Measurements from ENCODE around the gene SLC15A5. TPM values are rescaled to one million over a fixed set of nuclear protein-coding genes. Genes with fewer than 3 reads are reported as not detected.

SLC15A5 gene
- polyA plus RNA-seq, 1 of the 3 experiments (the other 2 are of a cell fraction) = not detected

DNA sequence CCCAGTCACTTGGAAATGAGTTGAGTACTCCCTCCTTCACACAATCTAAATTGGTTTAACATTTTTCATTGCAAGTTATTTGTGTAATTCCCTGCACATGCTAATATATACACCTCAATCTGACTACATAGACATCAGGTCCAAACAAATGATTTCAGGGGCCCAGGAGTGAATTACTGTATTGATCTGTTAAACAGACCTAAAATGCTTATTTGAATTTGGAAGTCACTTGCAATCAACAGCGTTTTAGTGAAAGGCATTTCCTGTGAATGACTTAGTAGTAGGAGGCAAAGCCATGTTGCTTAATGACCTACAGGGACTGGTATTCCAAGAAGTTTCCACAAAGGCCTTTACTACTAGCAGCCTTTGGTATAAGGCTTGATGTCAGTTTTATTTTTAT is 22.6 kb upstream of the SLC15A5 start:
- DNase-seq = no peak
- H3K9ac ChIP-seq = no peak overlapping the region
- no peaks in the 10 kb centered on the region for H3K27me3 ChIP-seq (ENCODE audit: insufficient read depth)
- H3K4me2 ChIP-seq = no peak overlapping the region
- H3K4me3 ChIP-seq (ENCODE audit: low read depth in 2 of 2, low read length in 1 of 2) = no peak overlapping the region
- H3K79me2 ChIP-seq (ENCODE audit: insufficient read depth) = no peaks in the 10 kb centered on the region
- no peaks in the 10 kb centered on the region for H3F3A ChIP-seq (replicated peaks; ENCODE audit: insufficient read depth)
- CTCF ChIA-PET = no interaction called here
- H3K4me1 ChIP-seq (ENCODE audit: control insufficient read depth in 1 of 2, insufficient read depth in 2 of 2, low read depth in 1 of 2, low read length in 1 of 2) = no peaks in the 10 kb centered on the region; a peak in 1 of 4 replicates
- POLR2A ChIA-PET = no interaction called here
- no peak overlapping the region for H2AFZ ChIP-seq (ENCODE audit: low read depth)
- no peaks in the 10 kb centered on the region for H4K20me1 ChIP-seq (ENCODE audit: insufficient read depth)
- H3K9me2 ChIP-seq = no peaks in the 10 kb centered on the region
- H3K9me3 ChIP-seq = no peaks in the 10 kb centered on the region
- TF ChIP-seq EZH2phosphoT487 (IDR thresholded peaks at IDR 0.05; ENCODE audit: borderline replicate concordance, low read depth) (no peak), RFX5 (IDR thresholded peaks at IDR 0.05; ENCODE audit: low read length) (no peak), FOSL2 (IDR thresholded peaks at IDR 0.05; ENCODE audit: borderline replicate concordance, low read depth) (no peak), RXRA (IDR thresholded peaks at IDR 0.05; ENCODE audit: borderline replicate concordance, low read depth) (no peak), TCF12 (IDR thresholded peaks at IDR 0.05) (no peak), POLR2AphosphoS5 (IDR thresholded peaks at IDR 0.05; ENCODE audit: low read depth, low read length) (no peak), NFIC (IDR thresholded peaks at IDR 0.05; ENCODE audit: borderline replicate concordance) (no peak), MEF2A (IDR thresholded peaks at IDR 0.05; ENCODE audit: borderline replicate concordance, low read depth) (no peak), SMC3 (IDR thresholded peaks at IDR 0.05; ENCODE audit: low read depth, low read length) (no peak), RCOR1 (IDR thresholded peaks at IDR 0.05; ENCODE audit: low read length) (no peak), MXI1 (IDR thresholded peaks at IDR 0.05; ENCODE audit: low read depth, low read length) (no peak), CHD2 (IDR thresholded peaks at IDR 0.05; ENCODE audit: low read length, partially characterized antibody) (no peak), FOXM1 (IDR thresholded peaks at IDR 0.05; ENCODE audit: low read depth) (no peak)
- TF ChIP-seq, protein P1, sequence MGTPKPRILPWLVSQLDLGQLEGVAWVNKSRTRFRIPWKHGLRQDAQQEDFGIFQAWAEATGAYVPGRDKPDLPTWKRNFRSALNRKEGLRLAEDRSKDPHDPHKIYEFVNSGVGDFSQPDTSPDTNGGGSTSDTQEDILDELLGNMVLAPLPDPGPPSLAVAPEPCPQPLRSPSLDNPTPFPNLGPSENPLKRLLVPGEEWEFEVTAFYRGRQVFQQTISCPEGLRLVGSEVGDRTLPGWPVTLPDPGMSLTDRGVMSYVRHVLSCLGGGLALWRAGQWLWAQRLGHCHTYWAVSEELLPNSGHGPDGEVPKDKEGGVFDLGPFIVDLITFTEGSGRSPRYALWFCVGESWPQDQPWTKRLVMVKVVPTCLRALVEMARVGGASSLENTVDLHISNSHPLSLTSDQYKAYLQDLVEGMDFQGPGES (IDR thresholded peaks at IDR 0.05; ENCODE audit: low read depth, low read length) = no peak
- TF ChIP-seq, protein P2, sequence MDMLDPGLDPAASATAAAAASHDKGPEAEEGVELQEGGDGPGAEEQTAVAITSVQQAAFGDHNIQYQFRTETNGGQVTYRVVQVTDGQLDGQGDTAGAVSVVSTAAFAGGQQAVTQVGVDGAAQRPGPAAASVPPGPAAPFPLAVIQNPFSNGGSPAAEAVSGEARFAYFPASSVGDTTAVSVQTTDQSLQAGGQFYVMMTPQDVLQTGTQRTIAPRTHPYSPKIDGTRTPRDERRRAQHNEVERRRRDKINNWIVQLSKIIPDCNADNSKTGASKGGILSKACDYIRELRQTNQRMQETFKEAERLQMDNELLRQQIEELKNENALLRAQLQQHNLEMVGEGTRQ (IDR thresholded peaks at IDR 0.05; ENCODE audit: borderline replicate concordance, low read depth, low read length) = no peak
- TF ChIP-seq, protein P3, sequence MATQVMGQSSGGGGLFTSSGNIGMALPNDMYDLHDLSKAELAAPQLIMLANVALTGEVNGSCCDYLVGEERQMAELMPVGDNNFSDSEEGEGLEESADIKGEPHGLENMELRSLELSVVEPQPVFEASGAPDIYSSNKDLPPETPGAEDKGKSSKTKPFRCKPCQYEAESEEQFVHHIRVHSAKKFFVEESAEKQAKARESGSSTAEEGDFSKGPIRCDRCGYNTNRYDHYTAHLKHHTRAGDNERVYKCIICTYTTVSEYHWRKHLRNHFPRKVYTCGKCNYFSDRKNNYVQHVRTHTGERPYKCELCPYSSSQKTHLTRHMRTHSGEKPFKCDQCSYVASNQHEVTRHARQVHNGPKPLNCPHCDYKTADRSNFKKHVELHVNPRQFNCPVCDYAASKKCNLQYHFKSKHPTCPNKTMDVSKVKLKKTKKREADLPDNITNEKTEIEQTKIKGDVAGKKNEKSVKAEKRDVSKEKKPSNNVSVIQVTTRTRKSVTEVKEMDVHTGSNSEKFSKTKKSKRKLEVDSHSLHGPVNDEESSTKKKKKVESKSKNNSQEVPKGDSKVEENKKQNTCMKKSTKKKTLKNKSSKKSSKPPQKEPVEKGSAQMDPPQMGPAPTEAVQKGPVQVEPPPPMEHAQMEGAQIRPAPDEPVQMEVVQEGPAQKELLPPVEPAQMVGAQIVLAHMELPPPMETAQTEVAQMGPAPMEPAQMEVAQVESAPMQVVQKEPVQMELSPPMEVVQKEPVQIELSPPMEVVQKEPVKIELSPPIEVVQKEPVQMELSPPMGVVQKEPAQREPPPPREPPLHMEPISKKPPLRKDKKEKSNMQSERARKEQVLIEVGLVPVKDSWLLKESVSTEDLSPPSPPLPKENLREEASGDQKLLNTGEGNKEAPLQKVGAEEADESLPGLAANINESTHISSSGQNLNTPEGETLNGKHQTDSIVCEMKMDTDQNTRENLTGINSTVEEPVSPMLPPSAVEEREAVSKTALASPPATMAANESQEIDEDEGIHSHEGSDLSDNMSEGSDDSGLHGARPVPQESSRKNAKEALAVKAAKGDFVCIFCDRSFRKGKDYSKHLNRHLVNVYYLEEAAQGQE (IDR thresholded peaks at IDR 0.05; ENCODE audit: low read depth, low read length) = no peak
- TF ChIP-seq, protein P4, sequence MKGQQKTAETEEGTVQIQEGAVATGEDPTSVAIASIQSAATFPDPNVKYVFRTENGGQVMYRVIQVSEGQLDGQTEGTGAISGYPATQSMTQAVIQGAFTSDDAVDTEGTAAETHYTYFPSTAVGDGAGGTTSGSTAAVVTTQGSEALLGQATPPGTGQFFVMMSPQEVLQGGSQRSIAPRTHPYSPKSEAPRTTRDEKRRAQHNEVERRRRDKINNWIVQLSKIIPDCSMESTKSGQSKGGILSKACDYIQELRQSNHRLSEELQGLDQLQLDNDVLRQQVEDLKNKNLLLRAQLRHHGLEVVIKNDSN (IDR thresholded peaks at IDR 0.05; ENCODE audit: borderline replicate concordance, low read depth) = no peak
- 6% methylated on average over 1 of the region's 1 CpG for WGBS (ENCODE audit: low lambda C conversion rate)
- no peaks in the 10 kb centered on the region for H3K36me3 ChIP-seq (replicated peaks in 1 of 2; ENCODE audit: control insufficient read depth in 1 of 2, insufficient read depth in 2 of 2, low read length in 1 of 2)
- no peak overlapping the region for H3K27ac ChIP-seq (ENCODE audit: low read depth in 2 of 2, low read length in 1 of 2)
